RPMI8226 (cell line): ENCODE measurements around the gene ABCA4.
A peak's percentile ranks its signal among the peaks of the same experiment; 100 is the strongest.

Source experiments
- DNase-seq: peaks from one replicate; pipeline ENCODE4 v3.0.0-alpha.2; 2015

ABCA4 gene

DNA sequence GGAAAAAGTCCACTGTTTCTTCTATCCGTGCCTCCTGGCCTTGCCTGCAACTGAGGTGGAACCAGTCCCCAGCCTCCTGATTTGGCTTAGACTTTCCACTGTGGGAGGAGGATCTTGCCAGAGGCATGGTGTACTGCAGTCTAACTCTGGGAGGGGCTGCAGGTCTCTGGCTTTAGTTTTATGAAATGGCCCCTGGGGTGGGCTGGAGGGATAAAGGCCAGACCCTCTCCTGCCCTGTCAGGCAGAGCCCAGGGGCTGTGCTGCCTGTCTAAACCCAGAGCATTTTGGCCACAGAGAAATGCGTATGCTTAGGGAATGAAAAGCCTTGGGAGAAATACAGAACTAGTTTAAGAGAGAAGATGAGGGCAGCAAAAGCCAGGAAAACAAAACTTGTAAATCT is 73.0 kb downstream of the ABCA4 start:
- no peak for DNase-seq

DNA sequence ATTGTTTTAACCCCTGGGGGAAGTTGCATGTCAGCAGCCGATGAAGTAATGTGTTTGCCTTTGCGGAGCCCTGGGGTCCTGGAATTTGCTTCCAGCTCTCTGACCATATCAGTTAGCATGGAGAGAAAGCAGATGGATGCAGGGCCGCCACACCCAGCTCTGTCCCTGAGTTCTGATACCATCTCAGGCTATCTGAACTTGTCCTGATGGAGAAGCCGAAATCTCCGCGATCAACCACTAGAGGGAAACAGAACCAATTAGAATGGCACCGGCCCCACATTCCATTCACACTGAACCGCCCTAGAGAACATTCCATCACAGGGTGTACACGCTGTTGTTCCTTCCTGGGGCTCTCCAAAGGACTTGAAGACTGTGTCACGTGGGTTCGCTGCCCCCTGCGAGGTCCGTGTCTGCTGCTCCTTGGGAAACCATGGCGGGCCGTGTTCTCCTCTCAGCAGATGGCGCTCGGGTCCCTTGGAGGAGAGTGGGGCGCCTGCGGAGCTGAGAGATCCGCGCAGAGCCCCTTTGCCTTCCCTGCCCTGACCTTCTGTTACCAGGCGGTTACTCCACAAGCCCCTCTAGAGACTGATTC is 75.4 kb downstream of the ABCA4 start:
- DNase-seq = peak; percentile 32

- DNase-seq = no peak
These were observed 76.1 kb downstream of the ABCA4 start for GRCh38 chr1:94044891-94045290.

DNA sequence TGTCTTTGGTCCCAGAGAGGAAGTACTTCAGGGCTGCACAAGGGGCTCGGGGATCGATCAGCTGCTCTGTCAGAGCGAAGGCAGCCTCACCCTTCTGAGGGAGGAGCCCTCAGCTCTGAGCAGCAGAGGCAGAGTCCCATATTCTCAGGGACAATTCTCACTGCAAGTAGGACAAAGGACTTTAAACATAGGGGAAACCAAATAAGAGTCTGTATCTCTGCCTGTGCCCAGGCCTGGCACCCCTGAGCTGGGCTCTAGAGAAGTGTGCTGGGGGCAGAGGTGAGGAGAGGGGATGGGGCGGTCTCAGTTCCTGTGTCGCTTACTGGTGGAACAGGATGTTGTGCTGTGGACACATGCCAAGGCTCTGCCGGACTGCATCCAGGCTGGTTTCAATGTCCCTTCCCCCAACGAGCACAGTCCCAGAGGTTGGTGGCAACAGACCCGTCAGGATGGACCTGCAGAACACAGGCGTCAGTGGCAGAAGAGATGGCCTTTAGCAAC is 76.6 kb downstream of the ABCA4 start:
- DNase-seq = no peak

DNA sequence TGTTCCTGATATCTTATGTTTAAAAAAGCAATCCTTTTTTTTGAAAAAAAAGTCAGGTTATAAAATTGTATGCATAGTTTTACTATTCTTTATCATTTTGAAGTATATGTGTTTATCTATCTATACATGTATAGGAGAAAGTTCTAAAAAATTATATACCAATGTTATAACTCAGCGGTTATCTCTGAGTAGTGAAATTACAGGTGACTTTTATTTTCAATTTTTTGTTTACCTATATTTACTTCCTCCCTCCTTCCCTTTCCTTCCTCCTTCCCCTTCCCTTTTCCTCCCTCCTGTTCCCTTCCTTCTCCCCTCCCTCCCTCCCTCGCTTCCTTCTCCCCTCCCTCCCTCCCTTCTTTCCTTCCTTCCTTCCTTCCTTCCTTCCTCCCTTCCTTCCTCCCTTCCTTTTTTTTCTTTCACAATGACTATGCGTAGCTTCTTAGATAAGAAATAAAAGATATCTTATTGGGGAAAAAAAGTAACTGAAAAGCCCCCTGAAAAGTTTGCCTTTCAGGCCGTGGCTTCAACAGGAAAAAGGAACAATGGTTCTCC is 77.1 kb downstream of the ABCA4 start:
- DNase-seq = no peak

GRCh38 chr1:94042388-94042787 is 78.6 kb downstream of the ABCA4 start:
- DNase-seq = no peak

DNA sequence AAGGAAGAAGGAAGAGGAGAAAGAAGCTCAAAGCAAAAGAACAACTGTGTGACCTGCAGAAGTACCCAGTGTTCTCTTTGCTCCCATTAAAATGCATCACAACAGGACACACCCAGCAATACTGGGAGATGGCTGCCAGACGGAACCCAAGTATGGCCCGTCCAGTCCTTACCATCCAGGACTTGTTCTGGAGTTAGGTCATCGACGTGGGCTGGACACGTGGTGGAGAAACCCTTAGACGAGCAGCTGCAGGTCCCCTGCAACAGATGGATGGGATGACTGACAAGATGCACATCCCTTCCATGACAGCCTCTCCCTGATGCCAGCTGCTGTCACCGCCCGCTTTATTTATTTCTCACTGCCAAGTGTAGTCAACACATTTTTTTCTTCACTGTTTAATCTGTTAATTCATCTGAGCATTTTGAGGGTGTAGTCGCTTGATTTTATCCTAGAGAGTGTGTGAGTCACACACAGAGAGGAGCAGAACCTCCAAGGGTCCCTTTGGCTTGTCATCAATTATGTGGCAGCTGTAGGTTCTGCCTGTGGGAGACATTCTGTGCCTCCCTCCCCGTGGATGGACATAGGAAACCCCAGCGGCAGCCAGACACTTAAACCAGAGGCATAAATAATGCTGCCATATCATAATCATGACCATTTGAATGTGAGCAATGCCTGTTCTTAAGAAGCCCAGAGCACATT is 80.9 kb downstream of the ABCA4 start:
- DNase-seq = no peak

DNA sequence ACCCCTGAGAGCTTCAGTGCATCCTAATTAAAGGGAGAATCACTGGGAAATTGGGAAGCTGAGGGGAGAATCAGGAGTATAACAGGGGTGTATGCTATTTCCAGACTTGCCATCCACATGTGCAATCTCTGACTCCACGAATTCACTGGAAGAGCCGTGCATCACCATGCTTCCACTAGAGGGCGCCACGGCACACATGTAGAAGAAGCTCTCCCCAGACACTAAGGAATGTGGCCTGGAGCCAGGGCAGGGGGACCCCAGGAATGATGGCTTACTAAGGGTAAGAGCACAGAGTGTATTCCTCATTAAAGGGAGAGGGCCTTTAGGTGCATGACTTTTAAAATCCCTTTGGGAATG is 81.5 kb downstream of the ABCA4 start:
- peak; percentile 55 for DNase-seq

- DNase-seq = no peak
These were observed 82.4 kb downstream of the ABCA4 start for GRCh38 chr1:94038511-94038910.

- DNase-seq = no peak
These were observed 83.3 kb downstream of the ABCA4 start for GRCh38 chr1:94037392-94038229.

DNA sequence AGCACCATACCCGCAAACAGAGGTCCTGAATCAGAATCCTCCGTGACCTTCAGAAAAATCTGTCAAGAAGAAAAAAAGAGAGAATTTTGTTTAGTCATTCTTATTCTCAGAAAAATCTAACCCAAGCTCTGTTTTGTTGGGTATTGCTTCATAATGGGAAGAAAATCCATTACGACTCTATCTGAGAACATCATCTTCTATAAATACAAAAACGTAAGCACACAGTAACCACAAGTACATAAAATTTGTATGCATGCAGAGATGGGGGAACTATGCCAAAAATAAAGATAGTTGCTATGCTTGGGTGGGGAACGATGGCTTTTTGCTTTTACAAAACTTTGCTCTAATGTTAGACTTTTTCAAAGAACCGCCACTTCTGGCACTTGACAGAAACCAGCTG is 84.2 kb downstream of the ABCA4 start:
- DNase-seq = no peak

DNA sequence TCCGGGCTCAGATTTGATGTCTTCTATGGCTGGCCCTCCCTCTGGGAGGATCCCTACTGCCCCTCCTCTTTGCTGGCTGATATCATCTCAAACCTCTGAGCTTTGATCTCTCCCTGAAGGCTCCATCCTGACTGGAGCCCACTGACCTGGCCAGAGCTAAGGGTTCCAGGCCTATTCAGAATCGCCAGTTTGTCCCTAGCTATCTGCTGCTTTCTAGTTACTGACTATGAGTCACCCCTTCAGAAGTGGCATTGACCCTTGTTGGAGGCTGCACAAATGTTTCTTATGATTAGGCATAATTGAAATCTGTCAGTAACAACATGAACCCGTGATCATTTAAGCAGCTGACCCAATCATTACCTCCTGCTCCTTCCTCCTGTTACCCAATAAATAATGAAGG is 87.1 kb downstream of the ABCA4 start:
- no peak for DNase-seq

- no peak for DNase-seq
These were observed 88.3 kb downstream of the ABCA4 start for GRCh38 chr1:94032637-94033036.

DNA sequence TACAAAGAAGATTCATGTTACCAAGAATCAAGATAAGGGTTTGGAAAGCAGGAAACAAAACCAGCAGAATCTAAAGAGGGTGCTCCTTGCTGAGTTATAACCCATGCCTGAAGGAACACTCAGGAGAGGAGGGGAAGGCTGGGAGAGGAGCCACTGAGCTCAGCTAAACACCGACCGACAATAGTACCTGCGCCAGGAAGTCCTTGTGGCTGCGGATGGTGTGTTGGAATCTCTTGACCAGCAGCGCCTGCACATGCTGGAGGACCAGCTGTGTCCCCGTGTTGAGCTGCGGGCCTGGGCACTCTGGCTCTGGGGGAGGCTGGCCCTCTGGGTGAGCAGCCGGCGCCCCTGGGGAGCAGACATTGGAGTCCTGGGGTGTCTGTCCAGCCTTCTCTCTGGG is 89.4 kb downstream of the ABCA4 start:
- DNase-seq = no peak

DNA sequence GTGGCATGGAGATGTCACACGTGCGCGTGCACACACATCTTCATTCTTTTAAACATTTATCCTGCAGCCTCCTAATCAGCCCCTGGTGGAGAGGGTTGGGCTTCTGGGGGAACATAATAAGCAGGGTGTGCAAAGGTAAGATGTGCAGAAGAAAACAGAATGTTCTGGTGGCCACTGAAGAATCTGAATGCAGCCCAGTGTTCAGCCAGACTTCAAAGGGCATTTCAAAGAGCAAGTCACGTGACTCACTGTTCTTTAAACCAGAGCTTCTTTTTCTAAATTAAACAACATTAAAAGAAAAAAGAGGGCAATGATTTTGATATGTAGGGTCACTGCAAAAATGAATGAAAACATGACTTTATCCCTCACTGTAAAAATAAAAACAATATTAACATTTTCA is 89.8 kb downstream of the ABCA4 start:
- DNase-seq = no peak

- no peak for DNase-seq
These were observed 91.6 kb downstream of the ABCA4 start for GRCh38 chr1:94029130-94029993.

GRCh38 chr1:94027721-94028515 is 93.0 kb downstream of the ABCA4 start:
- no peak for DNase-seq

DNA sequence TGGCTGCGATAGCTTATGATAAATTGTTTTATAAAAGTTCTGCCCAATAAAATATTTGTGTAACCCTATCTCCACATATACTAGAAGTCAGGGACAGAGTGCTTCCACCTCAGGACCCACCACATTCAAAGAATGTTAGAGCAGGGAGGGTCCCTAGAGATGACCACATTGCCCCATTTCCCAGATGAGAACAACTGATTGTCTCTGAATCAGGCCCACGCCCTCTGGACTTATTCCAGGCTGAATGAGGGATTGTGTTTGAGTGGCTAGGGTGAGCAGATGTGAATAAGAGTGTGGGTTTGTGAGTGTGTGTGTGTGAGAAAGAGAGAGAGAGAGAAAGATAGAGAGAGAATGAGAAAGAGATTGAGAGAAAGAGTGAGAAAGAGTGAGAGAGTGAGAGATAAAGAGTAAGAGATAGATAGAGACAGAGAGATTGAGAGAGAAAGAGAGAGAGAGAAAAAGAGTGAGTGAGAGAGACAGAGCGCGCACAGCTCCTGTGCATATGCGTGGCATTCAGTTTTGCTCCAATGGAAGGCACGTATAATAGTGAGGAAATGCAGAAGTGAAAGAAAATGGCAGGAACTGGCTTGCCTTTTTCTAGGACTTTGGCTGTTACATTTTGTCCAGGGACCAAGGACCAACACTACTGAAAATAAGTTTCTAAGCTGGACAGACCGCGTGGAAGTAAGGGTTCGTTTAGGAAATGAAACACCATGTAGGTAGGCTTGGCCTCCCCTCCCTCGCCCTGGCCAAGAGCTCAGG is 94.1 kb downstream of the ABCA4 start:
- no peak for DNase-seq

GRCh38 chr1:94025383-94026340 is 95.3 kb downstream of the ABCA4 start:
- peak; percentile 37 for DNase-seq
